ENCODE results near the gene NPW. TPM values are rescaled to one million over a fixed set of nuclear protein-coding genes. Genes with fewer than 3 reads are reported as not detected.
"Not testable (repeated sequence)": the region's sequence is repeated elsewhere in the genome, so short reads cannot be mapped to it uniquely, and the experiment has no call there.

The NPW gene
- total and polyA plus RNA-seq, 12 donors = 0.50 to 3.9 (median 1.2) TPM; not detected in 6

DNA sequence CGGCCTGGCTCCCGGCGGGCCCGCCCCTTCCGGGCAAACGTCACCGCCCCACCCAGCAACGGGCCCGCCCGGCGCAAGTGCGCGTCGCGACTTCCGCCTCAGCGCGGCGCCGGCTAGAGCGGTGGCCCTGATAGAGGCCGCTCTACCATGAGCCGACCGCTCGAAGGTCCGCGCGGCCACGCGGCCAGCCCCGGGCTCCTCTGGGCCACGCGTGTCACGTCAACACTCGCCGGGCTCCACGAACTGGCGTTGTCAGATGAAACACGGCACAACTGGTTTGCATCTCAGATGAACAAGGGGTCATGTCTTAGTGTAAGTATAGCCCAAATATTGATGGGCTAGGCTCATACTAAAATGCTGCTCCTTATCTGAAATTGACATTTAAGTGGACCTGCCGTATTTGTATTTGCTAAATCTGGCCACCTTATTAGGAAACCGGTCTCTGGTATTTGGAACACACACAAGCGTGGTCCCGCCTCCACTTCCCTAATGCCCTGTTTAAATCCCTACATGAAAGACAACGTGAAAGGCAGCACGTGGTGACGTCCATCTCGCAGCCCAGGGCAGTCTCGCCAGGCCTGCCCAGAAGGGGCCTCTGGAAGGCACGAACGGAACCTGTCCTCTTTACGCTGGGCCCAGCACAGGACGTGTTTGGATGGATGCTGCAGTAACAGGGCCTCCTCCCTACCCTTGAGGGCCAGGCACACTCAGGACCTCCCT is 9.6 kb upstream of the NPW start, which contains the start of gene ZNF598:
ZNF598 (minus strand) TSS at position 31 of the 720 bp plus-strand sequence.
- intact Hi-C loops (cut with DNase I) = loop anchor here in 1 of 2 donors (5.0 kb wide), 1 partner anchor 142 kb away; no protein-coding TSS in a partner anchor
- Histone ChIP-seq H3K4me3 (peak within 1 kb of the TSS; percentile 42 to 94 (median 84)), H3K27ac (peak within 1 kb of the TSS; percentile 62 to 87 (median 84)), H3K4me1 (replicated peaks in 1 of 2) (peaks cover 24 to 34% of the 10 kb centered on the region in 2 donors), H3K36me3 (replicated peaks in 1 of 2) (no peaks in the 10 kb centered on the region), H3K27me3 (no peaks in the 10 kb centered on the region), H3K9me3 (replicated peaks in 1 of 3) (no peaks in the 10 kb centered on the region)
- WGBS, 4 donors = 3 to 14% (median 5%) methylated on average over 7 to 52 of the region's 52 CpGs
- TF ChIP-seq, protein P1, sequence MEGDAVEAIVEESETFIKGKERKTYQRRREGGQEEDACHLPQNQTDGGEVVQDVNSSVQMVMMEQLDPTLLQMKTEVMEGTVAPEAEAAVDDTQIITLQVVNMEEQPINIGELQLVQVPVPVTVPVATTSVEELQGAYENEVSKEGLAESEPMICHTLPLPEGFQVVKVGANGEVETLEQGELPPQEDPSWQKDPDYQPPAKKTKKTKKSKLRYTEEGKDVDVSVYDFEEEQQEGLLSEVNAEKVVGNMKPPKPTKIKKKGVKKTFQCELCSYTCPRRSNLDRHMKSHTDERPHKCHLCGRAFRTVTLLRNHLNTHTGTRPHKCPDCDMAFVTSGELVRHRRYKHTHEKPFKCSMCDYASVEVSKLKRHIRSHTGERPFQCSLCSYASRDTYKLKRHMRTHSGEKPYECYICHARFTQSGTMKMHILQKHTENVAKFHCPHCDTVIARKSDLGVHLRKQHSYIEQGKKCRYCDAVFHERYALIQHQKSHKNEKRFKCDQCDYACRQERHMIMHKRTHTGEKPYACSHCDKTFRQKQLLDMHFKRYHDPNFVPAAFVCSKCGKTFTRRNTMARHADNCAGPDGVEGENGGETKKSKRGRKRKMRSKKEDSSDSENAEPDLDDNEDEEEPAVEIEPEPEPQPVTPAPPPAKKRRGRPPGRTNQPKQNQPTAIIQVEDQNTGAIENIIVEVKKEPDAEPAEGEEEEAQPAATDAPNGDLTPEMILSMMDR (IDR thresholded peaks at IDR 0.05) = peak in 1 of 6 experiments; percentile 5
- peak; percentile 78 to 87 for TF ChIP-seq POLR2A (IDR thresholded peaks at IDR 0.05)
- DNase-seq = peak; percentile 75 to 85 (median 79)

DNA sequence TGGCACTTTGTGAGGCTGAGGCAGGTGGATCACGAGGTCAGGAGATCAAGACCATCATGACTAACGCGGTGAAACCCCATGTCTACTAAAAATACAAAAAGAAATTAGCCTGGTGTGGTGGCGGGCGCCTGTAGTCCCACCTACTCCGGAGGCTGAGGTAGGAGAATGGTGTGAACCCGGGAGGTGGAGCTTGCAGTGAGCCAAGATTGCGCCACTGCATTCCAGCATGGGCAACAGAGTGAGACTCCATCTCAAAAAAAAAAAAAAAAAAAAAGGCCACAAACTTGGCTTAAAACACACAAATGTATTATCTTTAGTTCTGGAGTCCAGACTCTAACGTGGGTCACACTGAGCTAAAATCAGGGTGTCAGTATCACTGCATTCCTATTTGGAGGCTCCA is 7.9 kb upstream of the NPW start:
- H3K4me3 ChIP-seq; H3K27me3 ChIP-seq; DNase-seq; H3K9me3 ChIP-seq (replicated peaks in 1 of 3); H3K36me3 ChIP-seq (replicated peaks in 1 of 2); H3K27ac ChIP-seq; intact Hi-C loops (cut with DNase I): not testable (repeated sequence)
- 77 to 93% (median 86%) methylated on average over 9 of the region's 9 CpGs for WGBS, 4 donors
- peaks cover 24 to 27% of the 10 kb centered on the region in 2 donors for H3K4me1 ChIP-seq (replicated peaks in 1 of 2)

DNA sequence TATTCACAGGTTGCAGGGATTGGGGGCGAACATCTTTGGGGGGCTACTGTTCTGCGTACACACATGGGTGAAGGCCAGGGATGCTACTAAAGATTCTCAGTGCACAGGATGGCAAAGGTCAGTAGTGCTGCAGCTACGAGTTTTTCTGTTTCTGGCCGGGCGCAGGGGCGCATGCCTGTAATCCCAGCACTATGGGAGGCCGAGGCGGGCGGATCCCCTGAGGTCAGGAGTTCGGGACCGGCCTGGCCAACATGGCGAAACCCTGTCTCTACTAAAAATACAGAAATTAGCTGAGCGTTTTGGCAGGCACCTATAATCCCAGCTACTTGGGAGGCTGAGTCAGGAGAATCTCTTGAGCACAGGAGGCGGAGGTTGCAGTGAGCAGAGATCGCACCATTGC is 6.1 kb upstream of the NPW start:
- Histone ChIP-seq H3K27ac (no peak overlapping the region), H3K4me1 (replicated peaks in 1 of 2) (peaks cover 12 to 13% of the 10 kb centered on the region in 2 donors), H3K9me3 (replicated peaks in 1 of 3) (no peaks in the 10 kb centered on the region), H3K36me3 (replicated peaks in 1 of 2) (no peaks in the 10 kb centered on the region), H3K27me3 (no peaks in the 10 kb centered on the region), H3K4me3 (no peak overlapping the region)
- 81 to 90% (median 88%) methylated on average over 12 to 15 of the region's 15 CpGs for WGBS, 4 donors
- intact Hi-C loops (cut with DNase I) = no loop called here
- no peak for DNase-seq
- TF ChIP-seq POLR2A (IDR thresholded peaks at IDR 0.05) = no peak
- TF ChIP-seq, protein P1 (IDR thresholded peaks at IDR 0.05) = no peak

DNA sequence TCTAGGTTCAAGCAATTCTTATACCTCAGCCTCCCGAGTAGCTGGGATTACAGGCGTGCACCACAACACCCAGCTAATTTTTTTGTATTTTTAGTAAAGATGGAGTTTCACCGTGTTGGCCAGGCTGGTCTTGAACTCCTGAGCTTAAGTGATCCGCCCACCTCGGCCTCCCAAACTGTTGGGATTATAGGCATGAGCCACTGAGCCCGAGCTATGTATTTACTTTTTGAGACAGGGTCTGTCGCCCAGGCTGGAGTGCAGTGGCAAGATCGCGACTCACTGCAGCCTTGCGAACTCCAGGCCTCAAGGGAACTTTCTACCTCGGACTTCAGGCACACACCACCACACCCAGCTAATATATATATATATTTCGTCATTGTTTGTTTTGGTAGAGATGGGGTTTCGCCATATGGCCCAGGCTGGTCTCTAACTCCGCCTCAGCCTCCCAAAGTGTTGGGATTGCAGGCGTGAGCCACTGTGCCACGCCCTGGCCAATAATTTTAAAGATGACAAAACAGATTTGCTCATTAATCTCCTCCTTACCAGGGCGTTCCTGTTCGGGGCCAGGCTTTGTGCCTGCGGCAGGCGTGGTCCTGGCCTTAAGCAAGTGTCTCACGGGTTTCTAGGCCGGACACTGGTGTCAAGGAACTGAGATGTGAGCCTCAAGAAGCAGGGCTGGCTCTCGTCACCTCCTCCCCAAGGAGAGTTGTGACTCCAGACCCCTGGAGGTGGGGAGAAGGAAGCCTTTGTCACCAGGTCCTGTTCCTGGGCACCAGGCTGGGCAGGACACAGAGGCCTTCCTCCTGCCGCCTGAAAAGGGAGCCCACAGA is 4.3 kb upstream of the NPW start:
- Histone ChIP-seq H3K27ac (no peak overlapping the region), H3K9me3 (replicated peaks in 1 of 3) (no peaks in the 10 kb centered on the region), H3K4me3 (no peak overlapping the region), H3K36me3 (replicated peaks in 1 of 2) (no peaks in the 10 kb centered on the region), H3K4me1 (replicated peaks in 1 of 2) (peaks cover 2 to 4% of the 10 kb centered on the region in 2 donors), H3K27me3 (peaks cover 15% of the 10 kb centered on the region)
- intact Hi-C loops (cut with DNase I) = no loop called here
- DNase-seq = no peak
- WGBS, 4 donors = 77 to 87% (median 78%) methylated on average over 23 to 24 of the region's 24 CpGs
- TF ChIP-seq POLR2A (IDR thresholded peaks at IDR 0.05) = no peak

GRCh38 chr16:2015947-2016208 is 3.7 kb upstream of the NPW start:
- Histone ChIP-seq H3K4me1 (replicated peaks in 1 of 2) (no peaks in the 10 kb centered on the region), H3K4me3 (no peak overlapping the region), H3K27ac (no peak overlapping the region), H3K36me3 (replicated peaks in 1 of 2) (no peaks in the 10 kb centered on the region), H3K27me3 (peaks cover 17% of the 10 kb centered on the region), H3K9me3 (replicated peaks in 1 of 3) (no peaks in the 10 kb centered on the region)
- WGBS, 4 donors = 72 to 84% (median 82%) methylated on average over 7 of the region's 7 CpGs
- intact Hi-C loops (cut with DNase I) = no loop called here
- TF ChIP-seq POLR2A (IDR thresholded peaks at IDR 0.05) = no peak
- DNase-seq = no peak

Data from adrenal gland (tissue), 12 donors.